Ascending aorta (tissue), 2 donors: ENCODE data around the gene OTUB2. TPM values are rescaled to one million over a fixed set of nuclear protein-coding genes. Genes with fewer than 3 reads are reported as not detected.

ENCODE experiments used
- DNase-seq, 2 donors: peaks; one replicate each; pipeline ENCODE4 v3.0.0-alpha.2; 2019; ENCODE audit warnings: low spot score in 2 of 2
- H3K27ac ChIP-seq, 2 donors: fragments of 200-600 bp; sonication (generic); one replicate each; pipeline ENCODE4 v1.5.1; 2016 to 2017; ENCODE audit warnings: mild to moderate bottlenecking in 1 of 2
- H3K27me3 ChIP-seq: fragments of 200-600 bp; sonication (generic); one replicate; pipeline ENCODE4 v1.5.1; 2017
- H3K36me3 ChIP-seq, 2 donors: fragments of 200-600 bp; sonication (generic); one replicate each; pipeline ENCODE4 v1.5.1; 2016
- H3K4me1 ChIP-seq, 2 donors: fragments of 200-600 bp; sonication (generic); one replicate each; pipeline ENCODE4 v1.5.1; 2016 to 2017; ENCODE audit warnings: mild to moderate bottlenecking in 1 of 2
- H3K4me3 ChIP-seq, 2 donors: fragments of 200-600 bp; sonication (generic); one replicate each; pipeline ENCODE4 v1.5.1; 2016 to 2017; ENCODE audit warnings: mild to moderate bottlenecking in 1 of 2
- H3K9me3 ChIP-seq, 2 donors: fragments of 200-600 bp; sonication (generic); one replicate each; pipeline ENCODE4 v1.5.1; 2016
- intact Hi-C: fragments of 100-400 bp; cut with DNase I; formaldehyde crosslinking; loops from one replicate; pipeline ENCODE4 v1.15.1; 2023
- total RNA-seq: library from RNA; depleted of rRNA; stranded (reverse); fragments of >200 nt; gene quantifications from one replicate; pipeline ENCODE4 v1.1.0, GENCODE V29; 2016
- TF ChIP-seq, protein P1 (sequence below), 3 experiments: fragments of 200-600 bp in 2 of 3; fragments of 450-650 bp in 1 of 3; sonication (generic) in 2 of 3; IDR thresholded peaks; one replicate each; pipeline ENCODE4 v1.5.1; 2016 to 2019; ENCODE audit warnings: antibody characterized with exemption in 3 of 3, mild to moderate bottlenecking in 1 of 3, moderate library complexity in 1 of 3

Gene OTUB2
- total RNA-seq, 1 donor from 2014 or later = 0.21 TPM

DNA sequence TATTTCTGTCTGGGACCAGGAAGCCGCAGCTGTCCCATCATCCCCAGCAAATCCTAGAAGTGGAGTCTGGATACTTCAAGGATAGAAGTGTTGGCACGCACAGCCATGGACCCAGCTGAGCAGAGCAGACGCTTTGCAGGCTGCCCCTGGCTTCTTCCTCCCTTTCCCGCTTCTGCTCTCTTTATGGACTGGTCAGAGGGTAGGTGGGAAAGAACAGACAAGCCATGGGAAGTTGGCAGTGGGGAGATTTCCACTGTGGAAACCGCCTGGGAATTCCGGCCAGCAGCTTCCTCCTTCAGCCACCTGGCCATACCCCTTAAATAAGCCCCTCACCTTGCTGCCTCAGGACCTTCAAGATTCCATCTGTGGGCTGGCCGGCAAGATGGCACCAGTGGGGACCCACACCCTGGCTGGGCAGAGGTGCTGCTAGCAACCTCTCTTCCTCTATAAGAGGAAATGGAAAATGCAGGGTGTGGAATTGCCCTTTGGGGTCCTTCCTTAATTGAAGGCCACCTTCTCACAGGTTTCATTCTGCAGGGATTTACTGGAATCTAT lies 20.6 kb downstream of the OTUB2 start:
- Histone ChIP-seq H3K4me1 (peaks cover 0 to 3% of the 10 kb centered on the region in 2 donors), H3K36me3 (peaks cover 56 to 78% of the 10 kb centered on the region in 2 donors), H3K27ac (no peak overlapping the region), H3K27me3 (no peaks in the 10 kb centered on the region), H3K9me3 (no peaks in the 10 kb centered on the region), H3K4me3 (no peak overlapping the region)
- intact Hi-C loops = no loop called here
- TF ChIP-seq, protein P1, sequence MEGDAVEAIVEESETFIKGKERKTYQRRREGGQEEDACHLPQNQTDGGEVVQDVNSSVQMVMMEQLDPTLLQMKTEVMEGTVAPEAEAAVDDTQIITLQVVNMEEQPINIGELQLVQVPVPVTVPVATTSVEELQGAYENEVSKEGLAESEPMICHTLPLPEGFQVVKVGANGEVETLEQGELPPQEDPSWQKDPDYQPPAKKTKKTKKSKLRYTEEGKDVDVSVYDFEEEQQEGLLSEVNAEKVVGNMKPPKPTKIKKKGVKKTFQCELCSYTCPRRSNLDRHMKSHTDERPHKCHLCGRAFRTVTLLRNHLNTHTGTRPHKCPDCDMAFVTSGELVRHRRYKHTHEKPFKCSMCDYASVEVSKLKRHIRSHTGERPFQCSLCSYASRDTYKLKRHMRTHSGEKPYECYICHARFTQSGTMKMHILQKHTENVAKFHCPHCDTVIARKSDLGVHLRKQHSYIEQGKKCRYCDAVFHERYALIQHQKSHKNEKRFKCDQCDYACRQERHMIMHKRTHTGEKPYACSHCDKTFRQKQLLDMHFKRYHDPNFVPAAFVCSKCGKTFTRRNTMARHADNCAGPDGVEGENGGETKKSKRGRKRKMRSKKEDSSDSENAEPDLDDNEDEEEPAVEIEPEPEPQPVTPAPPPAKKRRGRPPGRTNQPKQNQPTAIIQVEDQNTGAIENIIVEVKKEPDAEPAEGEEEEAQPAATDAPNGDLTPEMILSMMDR (IDR thresholded peaks at IDR 0.05) = no peak
- DNase-seq = peak in 1 of 2 donors; percentile 44

DNA sequence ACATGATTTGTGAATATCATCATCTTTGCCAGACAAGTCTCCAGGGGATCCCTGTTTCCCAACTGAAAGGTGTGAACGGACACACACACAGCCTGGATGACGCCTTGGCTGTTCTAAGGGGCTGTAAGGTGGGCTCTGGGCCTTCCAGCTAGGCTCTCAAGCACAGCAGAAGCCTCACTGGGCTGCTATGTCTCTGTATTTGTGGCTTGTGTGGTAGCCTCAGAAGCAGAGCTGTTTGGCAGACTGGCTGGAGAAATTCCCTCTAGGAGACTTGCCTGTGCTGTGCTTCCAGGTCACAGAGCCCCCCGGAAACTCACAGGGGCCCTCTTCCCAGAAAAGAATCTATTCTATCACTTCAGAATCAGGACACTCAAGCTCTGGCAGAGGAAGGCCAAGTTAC lies 21.4 kb downstream of the OTUB2 start:
- H3K4me3 ChIP-seq = no peak overlapping the region
- intact Hi-C loops = no loop called here
- H3K4me1 ChIP-seq = no peaks in the 10 kb centered on the region
- no peak overlapping the region for H3K27ac ChIP-seq
- TF ChIP-seq, protein P1 (IDR thresholded peaks at IDR 0.05) = no peak
- peak in 1 of 2 donors; percentile 28 for DNase-seq
- H3K27me3 ChIP-seq = no peaks in the 10 kb centered on the region
- peaks cover 65 to 86% of the 10 kb centered on the region in 2 donors for H3K36me3 ChIP-seq
- H3K9me3 ChIP-seq = no peaks in the 10 kb centered on the region

GRCh38 chr14:94048691-94049624 lies 22.8 kb downstream of the OTUB2 start:
- intact Hi-C loops = no loop called here
- Histone ChIP-seq H3K4me1 (no peaks in the 10 kb centered on the region), H3K27me3 (no peaks in the 10 kb centered on the region), H3K36me3 (peaks cover 77 to 98% of the 10 kb centered on the region in 2 donors), H3K4me3 (no peak overlapping the region), H3K27ac (no peak overlapping the region), H3K9me3 (no peaks in the 10 kb centered on the region)
- DNase-seq = peak in 1 of 2 donors; percentile 59
- TF ChIP-seq, protein P1 (IDR thresholded peaks at IDR 0.05) = no peak

- Histone ChIP-seq H3K27ac (no peak overlapping the region), H3K4me3 (no peak overlapping the region), H3K36me3 (peaks cover 84 to 98% of the 10 kb centered on the region in 2 donors), H3K9me3 (no peaks in the 10 kb centered on the region), H3K4me1 (no peaks in the 10 kb centered on the region), H3K27me3 (no peaks in the 10 kb centered on the region)
- TF ChIP-seq, protein P1 (IDR thresholded peaks at IDR 0.05) = no peak
- intact Hi-C loops = loop anchor here (5.0 kb wide), 1 partner anchor 88 kb away; no protein-coding TSS in a partner anchor
- DNase-seq = peak in 1 of 2 donors; percentile 27
Measured at GRCh38 chr14:94049625-94050023, 23.5 kb downstream of the OTUB2 start.

GRCh38 chr14:94050231-94050880 lies 24.2 kb downstream of the OTUB2 start:
- peaks cover 91 to 99% of the 10 kb centered on the region in 2 donors for H3K36me3 ChIP-seq

More at GRCh38 chr14:94050231-94050880, 24.2 kb downstream of the OTUB2 start:
- TF ChIP-seq, protein P1 (IDR thresholded peaks at IDR 0.05) = no peak
- H3K27ac ChIP-seq = no peak overlapping the region
- intact Hi-C loops = loop anchor here (5.0 kb wide), 1 partner anchor 87 kb away; no protein-coding TSS in a partner anchor
- H3K27me3 ChIP-seq = no peaks in the 10 kb centered on the region
- no peaks in the 10 kb centered on the region for H3K4me1 ChIP-seq
- H3K9me3 ChIP-seq = no peaks in the 10 kb centered on the region
- H3K4me3 ChIP-seq = no peak overlapping the region
- peak in 1 of 2 donors; percentile 52 for DNase-seq
